Stimulated activated effector memory CD8-positive, alpha-beta T cell treated with anti-CD3 and anti-CD28 coated beads, Interleukin-12 subunit alpha, Interleukin-12 subunit beta, amount 100 ng/mL, for 72 hours (primary cell): ENCODE data around the gene NAALADL2.

Experiments
- ATAC-seq: fragments of 150-1000 bp; cut with Tn5 transposase; 2 replicates; pipeline ENCODE4 v1.10.0; 2021
- DNase-seq, 2 donors: peaks; one replicate each; pipeline ENCODE4 v3.0.0; 2021 to 2022; ENCODE audit warnings: low spot score in 2 of 2
- H3K27ac Mint-ChIP-seq: one replicate; pipeline ENCODE4 v1.8.0; 2022; ENCODE audit warnings: mild to moderate bottlenecking, mixed read lengths
- H3K36me3 Mint-ChIP-seq: one replicate; pipeline ENCODE4 v1.8.0; 2022; ENCODE audit warnings: mild to moderate bottlenecking, mixed read lengths
- H3K4me1 Mint-ChIP-seq: one replicate; pipeline ENCODE4 v1.8.0; 2022; ENCODE audit warnings: mixed read lengths
- H3K4me3 Mint-ChIP-seq: one replicate; pipeline ENCODE4 v1.8.0; 2022; ENCODE audit warnings: mild to moderate bottlenecking, mixed read lengths
- H3K9me3 Mint-ChIP-seq: one replicate; pipeline ENCODE4 v1.8.0; 2022; ENCODE audit warnings: mixed read lengths

NAALADL2 gene

GRCh38 chr3:175310046-175310445, 450.9 kb downstream of the NAALADL2 start:
- Mint-ChIP-seq H3K36me3 (no peaks in the 10 kb centered on the region), H3K9me3 (peaks cover 4% of the 10 kb centered on the region), H3K4me1 (no peaks in the 10 kb centered on the region), H3K4me3 (no peak overlapping the region), H3K27ac (no peak overlapping the region)
- ATAC-seq (no peak), DNase-seq (no peak)

- no peak overlapping the region for H3K4me3 Mint-ChIP-seq
- H3K36me3 Mint-ChIP-seq = no peaks in the 10 kb centered on the region
- ATAC-seq = no peak
- H3K27ac Mint-ChIP-seq = no peak overlapping the region
- no peak for DNase-seq
- H3K9me3 Mint-ChIP-seq = peaks cover 4% of the 10 kb centered on the region
- no peaks in the 10 kb centered on the region for H3K4me1 Mint-ChIP-seq
These were observed 452.3 kb downstream of the NAALADL2 start for GRCh38 chr3:175311404-175311803.

- Mint-ChIP-seq H3K4me3 (no peak overlapping the region), H3K36me3 (no peaks in the 10 kb centered on the region), H3K27ac (no peak overlapping the region), H3K9me3 (peaks cover 4% of the 10 kb centered on the region), H3K4me1 (no peaks in the 10 kb centered on the region)
- DNase-seq (no peak), ATAC-seq (no peak)
These were observed 452.8 kb downstream of the NAALADL2 start for GRCh38 chr3:175311946-175312345.

- Mint-ChIP-seq H3K4me1 (no peaks in the 10 kb centered on the region), H3K36me3 (no peaks in the 10 kb centered on the region), H3K27ac (no peak overlapping the region), H3K4me3 (no peak overlapping the region), H3K9me3 (peaks cover 6% of the 10 kb centered on the region)
- DNase-seq (no peak), ATAC-seq (no peak)
These were observed 453.7 kb downstream of the NAALADL2 start for GRCh38 chr3:175312791-175313190.

- H3K36me3 Mint-ChIP-seq = no peaks in the 10 kb centered on the region
- peaks cover 6% of the 10 kb centered on the region for H3K9me3 Mint-ChIP-seq
- ATAC-seq = no peak
- no peak overlapping the region for H3K27ac Mint-ChIP-seq
- no peak for DNase-seq
- no peaks in the 10 kb centered on the region for H3K4me1 Mint-ChIP-seq
- H3K4me3 Mint-ChIP-seq = no peak overlapping the region
These were observed 457.7 kb downstream of the NAALADL2 start for GRCh38 chr3:175316799-175317198.

- H3K4me3 Mint-ChIP-seq = no peak overlapping the region
- peaks cover 10% of the 10 kb centered on the region for H3K9me3 Mint-ChIP-seq
- no peaks in the 10 kb centered on the region for H3K36me3 Mint-ChIP-seq
- no peak overlapping the region for H3K27ac Mint-ChIP-seq
- H3K4me1 Mint-ChIP-seq = no peaks in the 10 kb centered on the region
- DNase-seq (no peak), ATAC-seq (no peak)
These were observed 466.3 kb downstream of the NAALADL2 start for GRCh38 chr3:175325440-175325839.

GRCh38 chr3:175326041-175326440, 466.9 kb downstream of the NAALADL2 start:
- Mint-ChIP-seq H3K36me3 (no peaks in the 10 kb centered on the region), H3K9me3 (peaks cover 14% of the 10 kb centered on the region), H3K4me3 (no peak overlapping the region), H3K27ac (no peak overlapping the region), H3K4me1 (no peaks in the 10 kb centered on the region)
- no peak for ATAC-seq
- DNase-seq = no peak

GRCh38 chr3:175329373-175329772, 470.2 kb downstream of the NAALADL2 start:
- H3K27ac Mint-ChIP-seq = no peak overlapping the region
- DNase-seq (no peak), ATAC-seq (no peak)
- no peak overlapping the region for H3K4me3 Mint-ChIP-seq
- H3K9me3 Mint-ChIP-seq = peaks cover 14% of the 10 kb centered on the region
- no peaks in the 10 kb centered on the region for H3K4me1 Mint-ChIP-seq
- no peaks in the 10 kb centered on the region for H3K36me3 Mint-ChIP-seq

- Mint-ChIP-seq H3K4me1 (no peaks in the 10 kb centered on the region), H3K4me3 (no peak overlapping the region), H3K36me3 (no peaks in the 10 kb centered on the region), H3K9me3 (peaks cover 20% of the 10 kb centered on the region), H3K27ac (no peak overlapping the region)
- no peak for ATAC-seq
- DNase-seq = no peak
These were observed 476.1 kb downstream of the NAALADL2 start for GRCh38 chr3:175335229-175335628.

GRCh38 chr3:175336406-175337133, 477.4 kb downstream of the NAALADL2 start:
- Mint-ChIP-seq H3K36me3 (no peaks in the 10 kb centered on the region), H3K9me3 (peaks cover 17% of the 10 kb centered on the region), H3K4me3 (no peak overlapping the region), H3K27ac (no peak overlapping the region), H3K4me1 (no peaks in the 10 kb centered on the region)
- DNase-seq (no peak), ATAC-seq (no peak)

- Mint-ChIP-seq H3K9me3 (peaks cover 18% of the 10 kb centered on the region), H3K4me3 (no peak overlapping the region), H3K36me3 (no peaks in the 10 kb centered on the region), H3K27ac (no peak overlapping the region), H3K4me1 (no peaks in the 10 kb centered on the region)
- DNase-seq (no peak), ATAC-seq (no peak)
These were observed 478.5 kb downstream of the NAALADL2 start for GRCh38 chr3:175337631-175338030.

- Mint-ChIP-seq H3K4me1 (no peaks in the 10 kb centered on the region), H3K4me3 (no peak overlapping the region), H3K36me3 (no peaks in the 10 kb centered on the region), H3K9me3 (peaks cover 19% of the 10 kb centered on the region), H3K27ac (no peak overlapping the region)
- DNase-seq = no peak
- no peak for ATAC-seq
These were observed 479.8 kb downstream of the NAALADL2 start for GRCh38 chr3:175338775-175339535.

- no peak for ATAC-seq
- H3K36me3 Mint-ChIP-seq = no peaks in the 10 kb centered on the region
- no peaks in the 10 kb centered on the region for H3K4me1 Mint-ChIP-seq
- no peak overlapping the region for H3K4me3 Mint-ChIP-seq
- no peak for DNase-seq
- peaks cover 19% of the 10 kb centered on the region for H3K9me3 Mint-ChIP-seq
- no peak overlapping the region for H3K27ac Mint-ChIP-seq
These were observed 481.3 kb downstream of the NAALADL2 start for GRCh38 chr3:175340338-175341015.

- Mint-ChIP-seq H3K4me3 (no peak overlapping the region), H3K36me3 (no peaks in the 10 kb centered on the region), H3K4me1 (no peaks in the 10 kb centered on the region), H3K27ac (no peak overlapping the region), H3K9me3 (peaks cover 17% of the 10 kb centered on the region)
- no peak for DNase-seq
- no peak for ATAC-seq
These were observed 483.1 kb downstream of the NAALADL2 start for GRCh38 chr3:175342196-175342595.

- no peak for DNase-seq
- no peak overlapping the region for H3K27ac Mint-ChIP-seq
- H3K4me1 Mint-ChIP-seq = no peaks in the 10 kb centered on the region
- no peak for ATAC-seq
- no peaks in the 10 kb centered on the region for H3K36me3 Mint-ChIP-seq
- peaks cover 9% of the 10 kb centered on the region for H3K9me3 Mint-ChIP-seq
- H3K4me3 Mint-ChIP-seq = no peak overlapping the region
These were observed 484.8 kb downstream of the NAALADL2 start for GRCh38 chr3:175343946-175344345.
